ENCODE results near the gene DLX6.

- TF ChIP-seq SIN3A (conservative IDR thresholded peaks at IDR 0.05 in 1 of 2, IDR thresholded peaks at IDR 0.05 in 1 of 2; ENCODE audit: low read depth in 1 of 2, low read length in 2 of 2) (no peak), SIX5 (IDR thresholded peaks at IDR 0.05; ENCODE audit: low read depth, low read length) (no peak), CTCF (IDR thresholded peaks at IDR 0.05; ENCODE audit: control extremely low read depth in 1 of 3, insufficient read depth in 1 of 3, low read depth in 1 of 3, low read length in 3 of 3) (no peak), CEBPB (IDR thresholded peaks at IDR 0.05; ENCODE audit: low read depth, low read length) (no peak), YY1 (IDR thresholded peaks at IDR 0.05; ENCODE audit: low read depth, low read length) (no peak), TBP (IDR thresholded peaks at IDR 0.05; ENCODE audit: low read depth, low read length) (no peak), RXRA (IDR thresholded peaks at IDR 0.05; ENCODE audit: insufficient read depth, low read depth, low read length) (no peak), POLR2AphosphoS5 (IDR thresholded peaks at IDR 0.05; ENCODE audit: low read depth, low read length) (no peak), RBBP5 (IDR thresholded peaks at IDR 0.05; ENCODE audit: borderline replicate concordance, low read depth, low read length) (no peak)
These were observed 4.1 kb upstream of the DLX6 start for GRCh38 chr7:97001221-97001620.
